ENCODE data around the gene GGA3.
"Not testable (repeated sequence)": the region's sequence is repeated elsewhere in the genome, so short reads cannot be mapped to it uniquely, and the experiment has no call there.

GGA3 gene

DNA sequence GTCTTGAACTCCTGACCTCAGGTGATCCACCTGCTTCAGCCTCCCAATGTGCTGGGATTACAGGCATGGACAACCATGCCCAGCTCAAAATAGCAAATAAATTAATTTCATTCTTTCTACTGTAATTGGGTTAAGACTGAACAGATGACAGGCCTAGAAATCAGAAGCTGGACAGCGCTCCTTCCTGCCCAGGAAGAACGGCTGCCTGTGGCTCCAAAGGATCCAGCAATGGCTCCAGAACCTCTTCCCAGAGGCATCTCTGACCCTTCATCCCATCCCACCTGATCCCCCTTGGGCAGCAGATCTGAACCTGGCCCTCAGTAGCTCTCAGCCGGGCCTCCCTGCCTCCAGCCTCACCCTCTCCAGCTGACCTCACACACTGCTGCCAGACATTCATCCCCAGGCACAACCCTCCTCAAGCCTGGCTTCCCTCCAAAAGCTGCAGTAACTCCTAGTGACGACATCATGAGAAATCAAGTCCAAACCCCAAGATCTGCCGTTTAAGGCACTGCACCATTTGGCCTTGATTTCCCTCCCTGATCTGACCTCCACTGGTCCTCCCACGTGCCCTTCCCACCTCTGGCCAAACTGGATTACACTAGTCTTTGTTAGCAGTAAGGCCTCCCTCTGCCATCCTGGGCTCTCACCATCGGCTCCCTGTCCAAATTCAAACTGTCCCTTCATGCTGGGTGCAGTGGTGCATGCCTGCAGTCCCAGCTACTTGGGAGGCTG is 12.7 kb upstream of the GGA3 start:
- no peak for DNase-seq

DNA sequence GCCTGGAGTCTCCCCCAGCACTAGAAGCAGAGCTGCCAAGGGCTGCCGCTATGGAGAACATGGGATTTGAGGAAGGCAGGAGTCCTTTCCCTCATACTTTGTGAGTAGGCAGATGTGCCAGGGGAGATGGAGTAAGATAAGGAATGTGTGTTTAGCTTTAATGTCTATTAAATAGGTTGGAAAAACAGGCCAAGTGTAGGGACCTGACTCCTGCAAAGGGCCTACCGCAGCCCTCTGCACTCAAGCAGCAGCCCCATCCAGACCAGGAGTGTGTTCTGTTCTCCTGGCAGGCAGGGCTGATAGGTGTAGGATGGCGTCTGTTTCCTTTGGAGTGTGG is 11.4 kb upstream of the GGA3 start:
- peak in 1 of 56 donors; percentile 47 for DNase-seq

DNA sequence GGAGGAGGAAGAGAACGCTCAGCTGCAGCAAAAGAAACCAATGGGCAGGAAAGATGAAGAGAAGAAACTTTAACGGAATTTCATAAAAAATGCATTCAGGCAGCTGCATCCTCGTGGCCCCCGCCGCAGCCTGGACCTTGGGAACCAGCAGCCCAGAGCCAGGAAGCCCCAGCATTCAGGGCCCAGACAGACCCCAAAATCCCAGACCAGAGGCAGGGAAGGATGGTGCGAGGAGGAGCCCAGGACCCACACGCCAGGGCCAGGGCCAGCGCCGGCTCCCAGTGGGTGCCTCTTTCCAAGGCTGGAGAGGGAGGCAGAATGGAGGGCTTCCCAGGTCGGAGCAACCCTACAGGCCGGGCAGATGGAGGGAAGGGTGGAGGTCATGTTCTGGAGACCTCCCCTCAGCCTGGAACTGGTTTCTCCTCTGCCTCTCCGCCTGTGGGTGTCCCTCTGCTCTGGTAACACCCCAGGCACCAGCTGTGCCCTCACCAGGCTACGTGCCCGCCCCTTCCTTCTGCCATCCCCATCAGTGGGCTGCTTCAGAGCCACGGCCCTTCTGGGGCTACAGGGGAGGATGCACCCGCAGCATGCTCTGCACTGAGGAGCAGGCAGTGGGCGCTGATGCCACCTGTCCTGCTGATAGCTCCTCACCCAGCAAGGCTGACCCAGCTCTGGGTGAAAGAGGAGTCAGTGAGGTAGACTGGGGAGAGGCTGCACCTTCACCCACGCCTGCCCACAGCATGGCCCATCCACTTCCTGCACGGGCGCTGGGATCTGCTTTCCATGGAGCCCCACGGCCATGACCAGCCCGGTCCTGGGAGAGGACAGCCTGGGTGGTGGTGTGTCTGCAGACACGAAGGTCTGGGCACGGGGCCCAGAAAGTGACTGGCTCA is 10.8 kb upstream of the GGA3 start:
- DNase-seq, result peak in 21 of 56 donors; percentile 7 to 54 (median 25)

DNA sequence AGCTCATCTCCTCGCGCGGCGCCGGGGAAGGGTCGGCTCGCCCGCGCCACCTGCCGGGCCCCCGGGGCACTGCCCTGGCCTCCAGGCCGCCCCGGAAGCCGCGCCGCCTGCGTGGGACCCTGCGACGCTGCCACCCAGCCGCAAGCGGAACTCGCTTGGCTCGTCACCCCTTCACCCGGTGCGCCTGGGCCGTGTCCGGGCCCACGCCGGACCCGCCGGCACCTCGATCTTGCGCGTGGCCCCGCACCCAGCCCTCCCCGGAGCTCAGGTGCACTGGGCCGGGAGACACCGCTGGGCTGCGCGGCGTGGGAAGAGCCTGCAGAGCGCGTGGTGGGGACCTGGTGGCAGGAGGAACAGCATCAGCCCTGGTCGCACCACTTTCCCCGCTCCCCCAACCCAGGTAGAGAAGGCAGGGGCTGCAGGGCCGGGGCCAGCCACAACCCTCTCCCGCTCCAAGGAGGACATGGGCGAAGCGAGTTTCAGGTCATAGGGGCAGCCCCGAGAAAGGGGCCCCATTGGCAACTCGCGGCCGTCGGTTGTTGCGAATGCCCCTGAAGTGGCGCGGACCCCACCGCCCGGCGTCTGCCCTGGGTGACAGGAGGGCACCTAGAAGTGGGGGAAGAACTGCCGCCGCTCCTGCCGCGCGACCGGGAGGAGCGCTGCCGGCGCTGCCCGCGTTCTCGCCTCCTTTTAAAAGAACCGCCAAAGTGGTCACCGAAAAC is 10.0 kb upstream of the GGA3 start:
- DNase-seq, result peak in 45 of 56 donors; percentile 4 to 85 (median 62)

DNA sequence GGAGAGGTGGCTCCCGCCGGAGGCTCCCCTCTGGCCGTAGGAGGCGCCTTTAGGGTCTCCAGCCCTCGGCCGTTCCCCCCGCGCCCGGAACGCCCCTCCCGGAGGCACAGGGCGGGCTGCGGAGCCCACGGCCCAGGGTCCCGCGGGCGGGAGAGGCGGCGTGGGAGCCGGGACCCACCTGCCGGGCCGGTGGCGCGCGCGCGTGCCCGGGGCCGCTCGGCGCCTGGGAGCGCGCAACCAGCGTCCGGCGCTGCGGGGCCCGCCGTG is 9.5 kb upstream of the GGA3 start, which contains the start of gene MIF4GD:
Gene MIF4GD, minus strand, starts transcription at position 266 of the 267 bp plus-strand sequence. CDS start 1,036 bp downstream, outside the sequence.
- DNase-seq, result peak in 3 of 56 donors; percentile 20 to 60 (median 53)

DNA sequence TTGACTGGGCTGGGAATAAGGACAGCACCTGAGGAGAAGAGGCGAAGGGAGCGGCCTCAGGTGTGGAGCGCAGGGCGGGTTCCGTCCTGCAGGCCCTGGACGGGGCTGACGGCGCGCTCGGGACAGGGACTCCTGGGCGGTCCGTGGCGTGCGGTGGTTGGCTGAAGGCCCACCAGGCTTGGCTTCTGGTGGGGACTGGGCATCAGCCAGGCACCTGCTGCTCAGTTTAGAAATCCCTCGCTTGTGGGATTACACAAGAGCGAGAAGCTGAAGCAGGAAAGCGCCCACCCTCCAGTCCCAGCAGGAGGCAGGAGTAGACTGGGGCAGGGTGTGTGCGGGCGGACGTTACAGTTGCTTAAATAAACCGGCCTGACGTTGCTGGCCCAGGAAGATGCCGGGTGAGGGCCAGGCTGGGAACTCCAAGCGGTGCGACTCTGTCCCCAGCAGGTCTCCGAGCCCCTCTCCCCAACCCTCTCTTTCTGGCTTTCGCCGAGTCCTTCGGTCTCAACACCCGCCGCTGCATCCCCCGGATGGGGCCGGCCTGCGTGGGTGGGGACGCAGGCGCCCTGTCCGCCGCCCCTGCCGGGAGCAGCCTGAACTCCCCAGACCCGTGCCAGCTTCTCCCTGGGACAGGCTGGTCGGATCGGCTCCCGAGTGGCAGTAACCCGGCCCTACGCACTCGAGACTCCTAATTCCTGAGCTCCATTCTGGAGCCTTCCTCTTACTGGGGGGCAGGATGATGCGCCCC is 9.0 kb upstream of the GGA3 start:
- DNase-seq, result peak in 35 of 56 donors; percentile 15 to 73 (median 54)

DNA sequence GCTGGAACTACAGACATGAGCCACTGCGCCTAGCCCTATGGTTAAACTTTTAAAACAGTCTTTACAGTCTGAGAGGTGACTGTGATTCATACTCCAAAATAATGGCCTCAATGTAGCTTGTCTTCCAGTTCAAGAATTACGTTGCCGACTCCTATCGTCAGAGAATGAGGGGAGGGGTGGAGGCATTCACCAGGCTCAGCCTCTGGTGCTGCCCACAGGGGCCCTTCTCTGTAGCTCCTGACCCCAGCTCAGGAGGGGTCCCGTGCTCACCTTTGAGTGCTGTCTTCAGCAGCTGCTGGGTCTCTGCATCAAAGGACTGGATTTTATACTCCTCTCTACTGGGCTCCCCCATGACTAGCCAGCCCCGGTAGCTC is 8.4 kb upstream of the GGA3 start:
- DNase-seq, result peak in 1 of 56 donors; percentile 35

DNA sequence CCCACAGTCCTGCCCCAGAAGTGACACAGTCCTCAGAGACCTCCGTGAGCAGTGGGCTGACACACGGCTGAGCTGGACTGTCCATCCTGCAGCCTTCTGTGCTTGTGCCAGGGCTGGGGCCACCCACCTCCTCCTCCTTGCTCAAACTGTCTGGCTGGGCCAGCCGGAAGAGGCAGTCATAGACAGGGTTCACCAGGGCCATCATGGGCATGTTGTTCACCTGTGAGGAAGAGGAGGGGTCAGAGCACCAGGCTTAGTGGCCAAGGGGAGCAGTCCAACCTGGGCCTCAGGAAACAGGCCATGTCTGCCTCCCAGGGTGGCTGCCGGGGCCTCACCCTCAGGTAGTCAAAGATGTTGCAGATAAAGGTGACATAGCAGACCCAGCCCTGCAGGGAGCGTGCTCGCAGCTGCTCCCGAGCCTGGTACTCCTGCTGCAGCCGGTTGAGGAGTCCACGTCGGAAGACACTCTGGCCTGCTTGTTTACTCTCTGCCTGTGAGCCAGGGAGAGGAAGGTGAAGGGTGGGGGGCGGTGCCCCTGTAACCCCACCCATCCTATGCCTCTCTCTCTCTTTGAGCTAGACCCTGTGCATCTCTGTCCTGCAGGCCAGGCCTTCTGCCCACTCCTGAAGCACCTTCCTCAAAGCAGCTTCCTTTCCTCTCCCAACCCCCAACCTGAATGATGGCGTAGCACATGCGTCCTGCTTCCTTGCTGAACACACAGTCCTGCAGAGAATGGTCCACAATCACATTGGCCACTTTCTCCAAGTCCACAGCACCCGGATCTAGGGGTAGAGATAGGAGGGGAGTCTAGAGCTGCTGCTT is 6.2 kb upstream of the GGA3 start:
- no peak for DNase-seq

DNA sequence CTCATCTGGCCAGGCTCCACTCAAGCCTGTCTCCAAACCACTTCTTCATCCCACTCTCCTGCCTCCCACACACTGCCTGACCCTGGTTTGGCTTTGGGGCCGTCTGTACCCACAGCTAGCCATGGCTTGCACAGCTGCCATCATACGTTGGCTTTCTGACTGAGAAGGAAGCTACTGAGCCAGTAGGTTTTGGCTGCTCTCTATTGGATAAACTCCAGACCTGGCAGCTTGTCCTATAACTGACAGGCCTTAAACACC is 5.7 kb upstream of the GGA3 start:
- peak in 10 of 56 donors; percentile 24 to 68 (median 51) for DNase-seq

DNA sequence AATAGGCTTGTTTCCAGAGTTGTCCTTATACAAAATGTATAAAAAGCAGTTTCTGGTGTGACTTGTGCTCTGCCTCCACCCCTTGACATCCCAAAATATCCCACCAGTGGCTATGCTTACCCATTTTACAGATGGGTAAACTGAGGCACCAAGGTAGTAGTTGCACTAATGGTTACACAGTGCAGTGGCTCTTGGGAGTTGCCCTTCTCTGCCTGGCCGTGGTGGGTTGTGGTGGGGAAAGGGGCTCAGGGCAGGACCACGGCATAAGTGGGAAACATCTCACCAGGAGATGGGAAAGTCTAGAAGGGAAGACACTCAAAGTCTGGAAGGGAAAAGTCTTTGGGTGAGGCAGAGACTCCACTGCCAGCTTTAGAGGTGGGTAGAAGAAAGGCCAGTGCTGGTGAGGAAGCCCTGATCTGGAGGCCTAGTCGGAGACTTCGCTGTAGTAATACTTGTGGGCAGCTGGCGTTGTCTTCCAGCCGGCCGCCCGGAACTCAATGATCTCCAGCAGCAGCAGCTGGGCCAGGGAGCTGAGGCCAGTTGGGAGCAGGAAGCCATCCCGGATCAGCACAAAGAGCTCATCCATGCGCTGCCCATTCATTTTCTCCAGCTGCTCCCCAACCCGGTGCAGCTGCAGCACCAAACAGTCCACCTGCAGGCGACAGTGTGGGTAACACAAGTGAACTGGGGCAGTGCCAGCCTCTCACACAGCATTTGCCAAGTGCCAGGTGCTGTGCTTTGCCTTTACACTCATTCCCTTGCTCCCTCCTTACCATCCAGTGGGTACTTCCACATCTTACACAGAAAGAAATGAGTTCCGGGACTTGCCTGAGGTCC is 5.1 kb upstream of the GGA3 start:
- peak in 27 of 56 donors; percentile 18 to 77 (median 39) for DNase-seq

DNA sequence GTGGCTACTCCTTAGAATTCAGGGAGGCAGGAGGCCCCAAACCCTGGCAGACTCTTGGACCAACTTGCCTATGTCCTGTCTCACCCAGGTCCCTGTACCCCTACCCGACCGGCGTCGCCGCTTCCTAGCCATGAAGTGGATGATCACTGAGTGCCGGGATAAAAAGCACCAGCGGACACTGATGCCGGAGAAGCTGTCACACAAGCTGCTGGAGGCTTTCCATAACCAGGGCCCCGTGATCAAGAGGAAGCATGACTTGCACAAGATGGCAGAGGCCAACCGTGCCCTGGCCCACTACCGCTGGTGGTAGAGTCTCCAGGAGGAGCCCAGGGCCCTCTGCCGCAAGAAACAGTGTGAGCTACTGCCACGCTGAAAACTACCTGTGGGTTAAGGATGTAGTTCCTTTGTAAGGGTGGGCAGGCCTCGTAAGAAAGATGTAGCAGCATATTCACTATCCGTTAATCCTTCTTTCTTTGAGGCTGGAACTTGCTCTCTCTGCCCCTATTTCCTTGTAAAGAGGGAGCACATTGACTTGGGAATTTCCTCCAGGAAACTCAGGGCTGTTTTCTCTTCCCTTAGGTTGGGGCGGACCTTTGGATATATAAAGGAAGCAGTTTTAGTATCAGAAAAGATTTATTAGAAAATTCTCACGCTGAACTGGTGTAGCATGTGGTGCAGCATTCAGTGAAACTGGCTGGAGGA is 4.4 kb upstream of the GGA3 start:
- no peak for DNase-seq

DNA sequence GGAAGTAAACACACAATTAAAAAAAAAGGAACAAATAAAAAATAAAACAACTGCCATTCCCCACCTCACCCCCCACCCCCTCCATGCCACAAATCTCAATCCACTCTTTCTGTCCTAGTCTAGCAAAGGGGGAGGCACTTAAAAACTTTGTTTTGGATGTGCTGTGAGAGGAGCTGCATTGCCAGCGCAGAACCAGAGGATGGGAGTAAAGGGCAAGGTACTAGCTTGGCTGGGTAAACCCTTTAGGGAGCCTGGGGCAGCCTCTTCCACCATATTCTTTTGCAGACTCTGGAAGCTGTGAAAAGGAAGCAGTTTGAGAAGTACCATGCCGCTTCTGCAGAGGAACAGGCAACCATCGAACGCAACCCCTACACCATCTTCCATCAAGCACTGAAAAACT is 1.6 kb upstream of the GGA3 start:
- DNase-seq, result no peak

DNA sequence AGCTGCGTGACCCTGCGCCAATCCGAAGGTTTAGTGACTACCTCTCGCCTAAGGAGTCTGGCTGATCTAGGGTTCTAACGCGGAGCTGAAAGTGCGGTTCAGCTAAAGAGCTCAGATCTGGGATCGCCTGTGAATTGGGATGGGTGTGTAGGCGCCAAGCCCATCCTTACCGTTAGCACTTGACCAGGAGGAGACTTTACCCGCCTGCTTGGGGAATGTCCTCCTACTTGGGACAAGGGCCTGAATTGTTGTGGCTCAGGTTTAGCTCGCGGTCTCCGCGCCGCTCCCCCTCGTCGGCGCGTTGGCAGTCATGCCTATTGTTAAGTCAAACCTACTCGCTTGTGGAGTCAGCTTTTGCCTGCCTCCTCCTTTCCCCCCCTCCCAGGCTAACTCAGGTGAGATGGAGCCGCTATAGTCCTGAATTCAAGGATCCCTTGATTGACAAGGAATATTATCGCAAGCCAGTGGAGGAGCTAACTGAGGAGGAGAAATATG is 753 bp upstream of the GGA3 start:
- no peak for DNase-seq

DNA sequence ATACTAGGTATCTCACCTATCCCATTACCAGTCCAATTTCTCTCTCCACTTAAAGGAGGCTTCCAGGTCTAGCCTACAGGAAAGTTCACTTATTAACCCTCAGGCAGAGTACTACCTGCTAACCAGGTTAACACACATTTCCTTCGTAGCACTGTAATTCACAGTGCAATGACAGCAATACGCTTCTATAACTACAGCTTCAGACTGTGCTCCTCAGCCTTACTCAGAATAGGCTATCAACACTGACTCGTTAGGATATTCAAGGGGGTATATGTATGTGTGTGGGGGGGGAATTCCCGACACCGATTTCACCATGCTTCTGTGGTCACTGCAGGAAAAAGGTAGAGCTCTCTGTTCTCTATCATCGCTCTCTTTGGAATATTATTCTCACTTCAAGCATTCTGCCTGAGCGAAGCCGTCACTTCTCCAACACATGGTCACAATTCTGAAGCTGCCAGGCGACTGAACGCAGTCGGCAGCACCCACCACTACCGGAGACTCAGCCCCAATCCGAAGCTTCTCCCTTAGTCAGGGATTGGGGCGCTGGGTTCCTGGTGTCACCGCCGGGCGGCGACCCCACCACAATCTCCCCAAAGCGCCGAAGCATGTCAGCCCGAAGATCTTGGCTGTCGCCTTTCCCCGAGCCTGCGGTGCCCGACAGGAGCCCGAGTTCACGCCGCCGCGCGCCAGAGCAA is 618 bp downstream of the GGA3 start:
- DNase-seq, result no peak

DNA sequence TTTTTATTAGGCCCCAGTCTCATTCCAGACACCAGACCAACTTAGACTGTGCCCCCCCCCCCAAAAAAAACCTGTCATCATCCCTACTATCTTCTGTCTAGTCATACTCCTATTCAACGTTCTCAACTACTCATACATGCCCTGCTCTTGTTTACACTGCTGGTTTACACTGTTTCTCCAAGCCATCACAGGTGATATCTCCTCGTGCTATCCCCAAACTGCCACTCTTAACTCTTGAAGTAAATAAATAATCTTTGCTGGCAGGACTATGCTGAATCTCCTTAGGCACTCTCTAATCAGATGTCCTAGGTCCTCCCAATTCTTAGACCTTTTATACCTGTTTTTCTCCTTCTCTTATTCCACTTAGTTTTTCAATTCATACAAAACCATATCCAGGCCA is 4.2 kb downstream of the GGA3 start:
- not testable (repeated sequence) for DNase-seq

DNA sequence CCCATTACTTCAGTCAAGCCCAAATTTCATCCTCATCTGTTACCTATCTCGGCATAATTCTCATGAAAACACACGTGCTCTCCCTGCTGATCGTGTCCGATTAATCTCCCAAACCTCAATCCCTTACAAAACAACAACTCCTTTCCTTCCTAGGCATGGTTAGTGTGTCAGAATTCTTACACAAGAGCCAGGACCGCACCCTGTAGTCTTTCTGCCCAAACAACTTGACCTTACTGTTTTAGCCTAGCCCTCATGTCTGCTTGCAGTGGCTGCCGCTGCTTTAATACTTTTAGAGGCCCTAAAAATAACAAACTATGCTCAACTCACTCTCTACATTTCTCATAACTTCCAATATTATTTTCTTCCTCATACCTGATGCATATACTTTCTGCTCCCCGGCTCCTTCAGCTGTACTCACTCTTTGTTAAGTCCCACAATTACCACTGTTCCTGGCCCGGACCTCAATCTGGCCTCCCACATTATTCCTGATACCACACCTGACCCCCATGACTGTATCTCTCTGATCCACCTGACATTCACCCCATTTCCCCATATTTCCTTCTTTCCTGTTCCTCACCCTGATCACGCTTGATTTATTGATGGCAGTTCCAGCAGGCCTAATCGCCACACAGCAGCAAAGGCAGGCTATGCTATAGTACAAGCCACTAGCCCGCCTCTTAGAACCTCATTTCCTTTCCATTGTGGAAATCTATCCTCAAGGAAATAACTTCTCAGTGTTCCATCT is 5.3 kb downstream of the GGA3 start:
- DNase-seq, result not testable (repeated sequence)

DNA sequence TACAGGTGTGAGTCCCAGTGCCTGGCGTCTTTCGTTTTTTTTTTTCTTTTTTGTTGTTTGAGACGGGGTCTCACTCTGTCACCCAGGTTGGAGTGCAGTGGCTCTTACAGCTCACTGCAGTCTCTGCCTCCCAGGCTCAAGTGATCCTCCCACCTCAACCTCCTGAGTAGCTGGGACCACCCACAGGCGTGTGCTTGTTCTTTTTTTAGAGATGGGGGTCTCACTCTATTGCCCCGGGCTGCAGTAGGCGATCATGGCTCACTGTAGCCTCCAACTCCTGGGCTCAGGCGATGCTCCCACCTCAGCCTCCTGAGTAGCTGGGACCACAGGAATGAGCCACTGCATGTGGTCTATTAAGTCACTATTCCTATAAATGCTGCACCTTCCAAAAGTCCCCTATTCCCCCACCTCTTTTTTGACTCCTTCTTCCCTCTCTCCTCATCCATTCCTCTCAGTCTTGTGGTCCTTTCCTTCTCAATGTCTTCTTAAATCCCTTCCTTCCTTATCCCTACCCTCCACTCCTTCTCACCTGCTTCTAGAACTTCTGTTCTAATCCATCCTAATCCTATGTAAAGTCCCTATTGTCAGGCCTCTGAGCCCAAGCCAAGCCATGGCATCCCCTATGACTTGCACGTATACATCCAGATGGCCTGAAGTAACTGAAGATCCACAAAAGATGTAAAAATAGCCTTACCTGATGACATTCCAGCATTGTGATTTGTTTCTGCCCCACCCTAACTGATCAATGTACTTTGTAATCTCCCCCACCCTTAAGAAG is 9.2 kb downstream of the GGA3 start:
- DNase-seq, result no peak

Data from amygdala (tissue), 56 donors.